Stimulated activated CD8-positive, alpha-beta memory T cell treated with anti-CD3 and anti-CD28 coated beads, Interleukin-7, amount 100 ng/mL, for 24 hours (primary cell): ENCODE measurements around the gene RPS15.
"Not testable (repeated sequence)": the region's sequence is repeated elsewhere in the genome, so short reads cannot be mapped to it uniquely, and the experiment has no call there.

ENCODE experiments used
- DNase-seq: peaks from one replicate; pipeline ENCODE4 v3.0.0-alpha.2; 2020; ENCODE audit warnings: low read depth

The RPS15 gene

GRCh38 chr19:1402411-1403070, 35.7 kb upstream of the RPS15 start:
- no peak for DNase-seq

GRCh38 chr19:1406774-1407527, 31.2 kb upstream of the RPS15 start:
- peak; percentile 96 for DNase-seq

GRCh38 chr19:1407528-1408299, 30.5 kb upstream of the RPS15 start, which contains the start of gene DAZAP1:
Gene DAZAP1 (plus strand): TSS chr19:1407586. CDS start chr19:1407774, 188 bp downstream.
- DNase-seq = no peak

- no peak for DNase-seq
Measured at GRCh38 chr19:1408300-1409203, 29.6 kb upstream of the RPS15 start.

GRCh38 chr19:1409204-1410005, 28.8 kb upstream of the RPS15 start:
- DNase-seq = no peak

- DNase-seq = no peak
Measured at GRCh38 chr19:1410136-1410786, 27.9 kb upstream of the RPS15 start.

- DNase-seq = no peak
Measured at GRCh38 chr19:1410789-1411188, 27.4 kb upstream of the RPS15 start.

- no peak for DNase-seq
Measured at GRCh38 chr19:1411255-1412191, 26.7 kb upstream of the RPS15 start.

- DNase-seq = no peak
Measured at GRCh38 chr19:1412323-1412923, 25.8 kb upstream of the RPS15 start.

- no peak for DNase-seq
Measured at GRCh38 chr19:1412995-1413800, 25.0 kb upstream of the RPS15 start.

- DNase-seq = no peak
Measured at GRCh38 chr19:1416014-1416841, 22.0 kb upstream of the RPS15 start.

- no peak for DNase-seq
Measured at GRCh38 chr19:1417145-1417544, 21.1 kb upstream of the RPS15 start.

- DNase-seq = no peak
Measured at GRCh38 chr19:1417681-1418495, 20.3 kb upstream of the RPS15 start.

- DNase-seq = no peak
Measured at GRCh38 chr19:1418496-1418775, 19.8 kb upstream of the RPS15 start.

GRCh38 chr19:1418951-1419738, 19.1 kb upstream of the RPS15 start:
- DNase-seq = no peak

GRCh38 chr19:1420085-1420484, 18.1 kb upstream of the RPS15 start:
- DNase-seq = not testable (repeated sequence)
